Suprapubic skin (tissue), 4 donors: ENCODE measurements around the gene SMG7.

Experiments used
- CTCF ChIP-seq, 2 donors: fragments of 200-600 bp in 1 of 2; fragments of 450-650 bp in 1 of 2; sonication (generic) in 1 of 2; IDR thresholded peaks; one replicate each; pipeline ENCODE4 v1.5.1; 2016 to 2019; ENCODE audit warnings: antibody characterized with exemption in 2 of 2, mild to moderate bottlenecking in 1 of 2, moderate library complexity in 1 of 2
- EP300 ChIP-seq: sonication (generic); formaldehyde crosslinking; IDR thresholded peaks from one replicate; pipeline ENCODE4 v1.6.1; 2017; ENCODE audit warnings: antibody characterized with exemption
- POLR2A ChIP-seq, 2 donors: fragments of 450-650 bp; IDR thresholded peaks; one replicate each; pipeline ENCODE4 v1.6.1; 2017; ENCODE audit warnings: antibody characterized with exemption in 2 of 2, mild to moderate bottlenecking in 2 of 2, moderate library complexity in 2 of 2
- POLR2AphosphoS5 ChIP-seq, 3 donors: sonication (generic); formaldehyde crosslinking; IDR thresholded peaks; one replicate each; pipeline ENCODE4 v1.6.1; 2017; ENCODE audit warnings: antibody characterized with exemption in 3 of 3

GRCh38 chr1:183588827-183589226, 116.5 kb downstream of the SMG7 start:
- no peak for TF ChIP-seq CTCF (IDR thresholded peaks at IDR 0.05)
- no peak for TF ChIP-seq EP300
- TF ChIP-seq POLR2AphosphoS5 (IDR thresholded peaks at IDR 0.05), result no peak
- TF ChIP-seq POLR2A (IDR thresholded peaks at IDR 0.05), result no peak
